ENCODE data around the gene CCL20.

The CCL20 gene

DNA sequence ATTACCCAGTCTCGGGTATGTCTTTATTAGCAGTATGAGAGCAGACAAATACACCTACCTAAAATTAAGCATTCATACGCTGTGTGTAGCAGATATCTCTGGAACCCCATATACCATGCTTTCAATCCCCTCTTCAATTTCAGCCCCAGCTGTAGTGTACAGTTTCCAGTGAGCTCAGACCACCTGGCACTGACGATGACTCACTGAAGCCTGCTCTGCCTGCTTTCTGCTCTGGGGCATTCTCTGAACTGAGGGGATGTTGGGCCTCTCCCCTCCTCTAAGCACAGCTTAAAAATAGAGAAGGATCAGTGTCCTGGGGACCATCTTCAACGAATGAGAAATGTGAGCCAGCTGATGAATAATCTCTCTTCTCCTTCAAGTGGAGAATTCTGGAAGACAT, 8.7 kb upstream of the CCL20 start:
- DNase-seq, result no peak

DNA sequence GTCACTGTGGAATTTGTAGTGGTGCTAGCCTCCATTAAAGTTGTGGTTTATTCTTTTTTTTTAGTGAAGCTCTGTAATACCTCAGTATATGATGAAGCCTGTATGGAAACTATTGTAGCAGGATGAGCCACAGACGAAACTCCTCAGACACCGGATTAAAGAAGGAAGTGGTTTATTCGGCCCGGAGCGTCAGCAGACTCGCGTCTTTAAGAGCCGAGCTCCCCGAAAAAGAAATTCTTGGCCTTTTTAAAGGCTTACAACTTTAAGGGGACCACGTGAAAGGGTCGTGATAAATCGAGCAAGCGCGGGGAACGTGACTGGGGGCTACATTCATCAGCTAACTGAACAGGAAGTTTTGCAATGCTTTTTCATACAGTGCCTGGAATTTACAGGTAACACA, 8.1 kb upstream of the CCL20 start:
- peak in 3 of 5 donors; percentile 7 to 32 (median 13) for DNase-seq

DNA sequence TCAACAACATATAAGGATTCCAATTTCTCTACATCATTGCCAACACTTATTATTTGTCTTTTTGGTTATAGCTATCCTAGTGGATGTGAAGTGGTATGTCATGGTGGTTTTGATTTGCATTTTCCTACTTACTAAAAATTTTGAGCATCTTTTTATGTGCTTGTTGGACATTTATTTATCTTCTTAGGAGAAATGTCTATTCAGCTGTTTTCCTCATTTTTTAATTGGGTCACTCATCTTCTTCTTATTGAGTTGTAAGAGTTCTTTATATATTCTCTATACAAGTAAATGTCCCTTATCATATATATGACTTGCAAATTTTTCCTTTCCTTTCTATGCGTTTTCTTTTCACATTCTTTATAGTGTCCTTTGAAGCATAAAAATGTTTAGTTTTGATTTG, 4.7 kb upstream of the CCL20 start:
- no peak for DNase-seq

GRCh38 chr2:227812001-227812400, 1.6 kb upstream of the CCL20 start:
- DNase-seq, result no peak

GRCh38 chr2:227813229-227813561, 447 bp upstream of the CCL20 start:
- no peak for DNase-seq

- no peak for DNase-seq
Measured at GRCh38 chr2:227815066-227815465, 1.4 kb downstream of the CCL20 start.

- DNase-seq, result no peak
Measured at GRCh38 chr2:227816507-227817294, 3.1 kb downstream of the CCL20 start.

DNA sequence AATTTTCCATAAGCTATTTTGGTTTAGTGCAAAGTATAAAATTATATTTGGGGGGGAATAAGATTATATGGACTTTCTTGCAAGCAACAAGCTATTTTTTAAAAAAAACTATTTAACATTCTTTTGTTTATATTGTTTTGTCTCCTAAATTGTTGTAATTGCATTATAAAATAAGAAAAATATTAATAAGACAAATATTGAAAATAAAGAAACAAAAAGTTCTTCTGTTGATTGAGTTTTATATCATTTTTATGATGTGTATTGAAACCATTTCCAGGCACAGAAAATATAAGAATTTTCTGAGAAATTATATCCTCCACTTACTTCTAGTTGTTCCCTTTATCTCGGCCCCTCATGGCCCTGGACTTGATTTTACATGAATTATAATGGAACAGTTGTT, 3.7 kb downstream of the CCL20 start:
- no peak for DNase-seq

- DNase-seq, result peak in 4 of 5 donors; percentile 19 to 65 (median 29)
Measured at GRCh38 chr2:227817850-227818674, 4.4 kb downstream of the CCL20 start.

GRCh38 chr2:227818675-227819397, 5.2 kb downstream of the CCL20 start:
- no peak for DNase-seq

GRCh38 chr2:227819398-227819697, 5.7 kb downstream of the CCL20 start:
- no peak for DNase-seq

DNA sequence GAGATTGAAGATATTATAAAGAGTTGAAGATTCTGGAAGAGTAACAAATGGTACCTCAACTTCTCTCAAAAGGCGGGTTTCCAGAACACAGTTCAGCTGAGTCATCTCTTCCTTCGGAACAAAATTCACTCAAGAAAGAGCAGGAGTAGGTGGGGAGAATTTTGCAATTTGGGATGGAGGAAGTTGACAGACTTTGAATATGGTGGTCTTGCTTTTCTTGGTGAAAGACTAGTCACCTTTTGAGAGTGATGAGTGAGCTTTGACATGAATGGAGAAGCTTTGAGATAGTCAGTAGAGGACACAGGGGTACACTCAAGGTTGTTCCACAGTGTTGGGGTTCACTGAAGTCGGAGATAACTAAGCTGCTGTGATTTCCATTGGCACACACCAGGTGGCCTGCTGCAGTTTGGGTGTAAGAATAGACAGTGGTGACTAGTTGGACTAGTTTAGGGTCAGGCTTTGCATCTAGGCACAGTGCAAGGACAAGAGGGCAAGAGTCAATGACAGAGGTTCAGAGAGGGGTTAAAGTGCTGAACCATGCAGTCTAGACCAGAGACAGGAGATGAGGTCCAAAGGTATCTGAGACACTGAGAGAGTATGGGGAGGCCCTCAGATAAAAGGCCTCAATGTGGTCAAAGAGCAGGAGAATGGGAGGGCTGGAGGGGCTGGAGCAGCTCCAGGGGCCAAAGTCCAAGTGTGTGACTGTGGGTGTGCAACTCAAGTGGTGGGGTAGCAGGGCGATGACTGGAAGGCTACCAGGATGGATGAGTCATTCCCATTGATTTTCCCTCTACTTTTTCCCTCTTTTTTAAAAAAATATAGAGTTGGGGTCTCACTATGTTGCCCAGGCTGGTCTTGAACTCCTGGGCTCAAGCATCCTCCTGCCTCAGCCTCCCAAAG, 7.7 kb downstream of the CCL20 start:
- no peak for DNase-seq

DNA sequence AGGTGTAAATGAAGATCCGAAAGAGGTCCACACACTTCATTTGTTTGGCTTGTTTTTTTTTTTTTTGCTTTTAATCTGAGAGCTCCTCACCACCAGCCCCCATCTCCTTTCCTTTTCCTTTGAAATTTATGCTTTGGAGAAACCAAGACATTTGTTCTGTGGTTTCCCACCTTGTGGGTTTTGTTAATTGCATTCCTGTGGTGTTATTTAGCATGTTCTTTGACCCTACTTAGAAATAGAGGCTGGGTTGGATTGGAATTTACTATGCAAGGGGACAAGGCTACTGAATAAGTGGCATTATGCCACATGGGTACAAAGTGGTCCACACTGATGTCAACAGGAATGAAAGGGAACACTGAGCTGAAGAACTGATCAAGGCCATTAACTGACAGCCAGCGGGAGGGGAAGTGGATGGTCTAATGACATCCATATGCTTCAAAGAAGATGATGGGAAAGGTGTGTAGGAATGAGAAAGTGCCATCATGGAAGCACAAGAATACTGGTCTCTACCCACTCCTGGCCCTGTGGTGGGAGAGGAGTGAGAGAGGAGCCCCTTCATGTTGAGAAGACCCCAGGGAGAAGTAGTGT, 8.9 kb downstream of the CCL20 start:
- no peak for DNase-seq

DNA sequence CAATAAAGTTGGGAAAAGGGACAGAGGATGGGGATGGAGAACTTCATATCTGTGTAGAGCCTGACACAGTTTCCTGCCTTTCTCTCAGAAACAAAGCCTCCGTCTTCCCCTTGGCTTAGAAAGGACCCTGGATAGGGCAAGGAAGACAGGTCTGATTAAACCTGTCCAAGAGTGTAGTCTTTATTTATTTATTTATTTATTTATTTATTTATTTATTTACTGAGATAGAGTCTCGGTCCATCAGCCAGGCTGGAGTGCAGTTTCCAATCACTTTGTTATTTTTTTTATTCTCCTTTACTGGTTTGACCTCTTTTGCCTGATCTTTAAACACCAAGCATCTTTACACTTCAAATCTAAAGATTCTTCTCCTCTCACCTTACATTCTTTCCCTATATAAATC, 10.3 kb downstream of the CCL20 start:
- DNase-seq, result no peak

GRCh38 chr2:227824711-227825110, 11.1 kb downstream of the CCL20 start:
- DNase-seq, result no peak

GRCh38 chr2:227826019-227826521, 12.4 kb downstream of the CCL20 start:
- DNase-seq, result peak in 1 of 5 donors; percentile 14

- no peak for DNase-seq
Measured at GRCh38 chr2:227826563-227826962, 12.9 kb downstream of the CCL20 start.

GRCh38 chr2:227827143-227827542, 13.5 kb downstream of the CCL20 start:
- DNase-seq, result no peak

DNA sequence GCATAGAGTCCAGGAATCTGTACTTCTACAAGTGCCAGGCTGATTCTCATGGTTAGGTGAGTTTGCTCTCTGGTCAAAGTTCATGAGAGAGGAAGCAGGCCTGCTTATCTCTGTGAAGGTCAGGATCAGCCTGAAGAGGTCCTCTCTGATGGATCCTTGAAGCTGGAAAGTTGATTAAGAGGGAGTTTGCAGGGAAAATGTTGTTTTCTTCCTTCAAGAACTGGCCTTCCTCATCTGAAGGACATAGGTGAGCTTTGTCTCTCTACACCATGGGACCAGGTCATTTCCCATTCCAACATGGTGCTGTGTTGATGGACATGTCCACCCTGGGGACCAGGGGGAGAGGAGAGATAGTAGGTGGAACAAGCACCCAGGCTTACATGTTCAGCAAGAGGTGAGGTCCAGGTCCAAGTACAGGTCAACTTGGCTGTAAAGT, 14.9 kb downstream of the CCL20 start:
- DNase-seq, result no peak

- DNase-seq, result no peak
Measured at GRCh38 chr2:227829337-227829736, 15.7 kb downstream of the CCL20 start.

GRCh38 chr2:227834423-227834822, 20.8 kb downstream of the CCL20 start:
- DNase-seq, result no peak
